ENCODE measurements around the gene PRR20G. TPM values are rescaled to one million over a fixed set of nuclear protein-coding genes. Genes with fewer than 3 reads are reported as not detected.

Gene PRR20G
- total and polyA plus RNA-seq, 2 experiments from 2014 or later: not detected

- no peaks in the 10 kb centered on the region for H3K36me3 ChIP-seq (ENCODE audit: low read depth)
- H3K79me2 ChIP-seq (ENCODE audit: insufficient read depth): no peaks in the 10 kb centered on the region
- no peaks in the 10 kb centered on the region for H3F3A ChIP-seq (ENCODE audit: insufficient read depth)
- no peaks in the 10 kb centered on the region for H3K4me1 ChIP-seq (ENCODE audit: insufficient read depth)
- no peaks in the 10 kb centered on the region for H4K20me1 ChIP-seq (ENCODE audit: insufficient read depth)
- no peaks in the 10 kb centered on the region for H3K9me2 ChIP-seq (ENCODE audit: insufficient read depth)
- H3K4me2 ChIP-seq (ENCODE audit: unreplicated experiment): no peak overlapping the region
- no peak overlapping the region for H3K9ac ChIP-seq
- DNase-seq: no peak
- H3K27me3 ChIP-seq (replicated peaks; ENCODE audit: insufficient read depth): peaks cover 16% of the 10 kb centered on the region
- no peak for TF ChIP-seq EZH2 (IDR thresholded peaks at IDR 0.05; ENCODE audit: insufficient read depth, poor library complexity, severe bottlenecking)
- no peak for TF ChIP-seq EZH2phosphoT487 (IDR thresholded peaks at IDR 0.05; ENCODE audit: insufficient read depth, low read depth)
- no peak overlapping the region for H3K27ac ChIP-seq
- no peak overlapping the region for H2AFZ ChIP-seq
- in situ Hi-C loops (cut with MboI): no loop called here
- 30 to 33% methylated on average over 6 of the region's 6 CpGs for WGBS, 2 experiments (ENCODE audit: low coverage in 1 of 2, low lambda C conversion rate in 2 of 2, missing lambda C conversion rate in 2 of 2)
- H3K9me3 ChIP-seq (ENCODE audit: low read depth): no peaks in the 10 kb centered on the region
- no peak overlapping the region for H3K4me3 ChIP-seq
Observed at GRCh38 chr3:127260826-127261555, 26.9 kb downstream of the PRR20G start.

GRCh38 chr3:127260416-127260815, 27.4 kb downstream of the PRR20G start:
- Histone ChIP-seq H3K9ac (no peak overlapping the region), H3K79me2 (ENCODE audit: insufficient read depth) (no peaks in the 10 kb centered on the region), H3K27ac (no peak overlapping the region), H3F3A (ENCODE audit: insufficient read depth) (no peaks in the 10 kb centered on the region), H3K27me3 (replicated peaks; ENCODE audit: insufficient read depth) (peaks cover 17% of the 10 kb centered on the region), H4K20me1 (ENCODE audit: insufficient read depth) (no peaks in the 10 kb centered on the region), H3K9me2 (ENCODE audit: insufficient read depth) (no peaks in the 10 kb centered on the region), H3K9me3 (ENCODE audit: low read depth) (no peaks in the 10 kb centered on the region), H3K4me2 (ENCODE audit: unreplicated experiment) (no peak overlapping the region), H2AFZ (no peak overlapping the region), H3K4me1 (ENCODE audit: insufficient read depth) (no peaks in the 10 kb centered on the region), H3K4me3 (no peak overlapping the region), H3K36me3 (ENCODE audit: low read depth) (no peaks in the 10 kb centered on the region)
- TF ChIP-seq EZH2phosphoT487 (IDR thresholded peaks at IDR 0.05; ENCODE audit: insufficient read depth, low read depth) (no peak), EZH2 (IDR thresholded peaks at IDR 0.05; ENCODE audit: insufficient read depth, poor library complexity, severe bottlenecking) (no peak)
- no peak for DNase-seq
- in situ Hi-C loops (cut with MboI): no loop called here
- 74 to 77% methylated on average over 7 of the region's 7 CpGs for WGBS, 2 experiments (ENCODE audit: low coverage in 1 of 2, low lambda C conversion rate in 2 of 2, missing lambda C conversion rate in 2 of 2)

- H3F3A ChIP-seq (ENCODE audit: insufficient read depth): no peaks in the 10 kb centered on the region
- no peak overlapping the region for H3K4me3 ChIP-seq
- no peak overlapping the region for H3K27ac ChIP-seq
- H3K36me3 ChIP-seq (ENCODE audit: low read depth): no peaks in the 10 kb centered on the region
- H3K9me3 ChIP-seq (ENCODE audit: low read depth): no peaks in the 10 kb centered on the region
- in situ Hi-C loops (cut with MboI): no loop called here
- H3K9me2 ChIP-seq (ENCODE audit: insufficient read depth): no peaks in the 10 kb centered on the region
- no peaks in the 10 kb centered on the region for H3K79me2 ChIP-seq (ENCODE audit: insufficient read depth)
- H2AFZ ChIP-seq: no peak overlapping the region
- peaks cover 16% of the 10 kb centered on the region for H3K27me3 ChIP-seq (replicated peaks; ENCODE audit: insufficient read depth)
- TF ChIP-seq EZH2phosphoT487 (IDR thresholded peaks at IDR 0.05; ENCODE audit: insufficient read depth, low read depth) (no peak), EZH2 (IDR thresholded peaks at IDR 0.05; ENCODE audit: insufficient read depth, poor library complexity, severe bottlenecking) (no peak)
- 50 to 57% methylated on average over 4 of the region's 4 CpGs for WGBS, 2 experiments (ENCODE audit: low coverage in 1 of 2, low lambda C conversion rate in 2 of 2, missing lambda C conversion rate in 2 of 2)
- no peaks in the 10 kb centered on the region for H3K4me1 ChIP-seq (ENCODE audit: insufficient read depth)
- H3K4me2 ChIP-seq (ENCODE audit: unreplicated experiment): no peak overlapping the region
- H3K9ac ChIP-seq: no peak overlapping the region
- no peak for DNase-seq
- H4K20me1 ChIP-seq (ENCODE audit: insufficient read depth): no peaks in the 10 kb centered on the region
Observed at GRCh38 chr3:127259882-127260281, 28.0 kb downstream of the PRR20G start.

- in situ Hi-C loops (cut with MboI): no loop called here
Observed at GRCh38 chr3:127258733-127259132, 29.1 kb downstream of the PRR20G start.

More at GRCh38 chr3:127258733-127259132, 29.1 kb downstream of the PRR20G start:
- Histone ChIP-seq H3K27me3 (replicated peaks; ENCODE audit: insufficient read depth) (peaks cover 6% of the 10 kb centered on the region; the same call in 1 of the 2 replicates), H3K4me1 (ENCODE audit: insufficient read depth) (no peaks in the 10 kb centered on the region), H3K79me2 (ENCODE audit: insufficient read depth) (no peaks in the 10 kb centered on the region), H4K20me1 (ENCODE audit: insufficient read depth) (no peaks in the 10 kb centered on the region), H2AFZ (no peak overlapping the region), H3F3A (ENCODE audit: insufficient read depth) (no peaks in the 10 kb centered on the region), H3K9me2 (ENCODE audit: insufficient read depth) (no peaks in the 10 kb centered on the region), H3K9ac (no peak overlapping the region), H3K36me3 (ENCODE audit: low read depth) (no peaks in the 10 kb centered on the region), H3K9me3 (ENCODE audit: low read depth) (no peaks in the 10 kb centered on the region), H3K27ac (no peak overlapping the region), H3K4me3 (no peak overlapping the region), H3K4me2 (ENCODE audit: unreplicated experiment) (no peak overlapping the region)
- TF ChIP-seq EZH2 (IDR thresholded peaks at IDR 0.05; ENCODE audit: insufficient read depth, poor library complexity, severe bottlenecking): no peak
- TF ChIP-seq EZH2phosphoT487 (IDR thresholded peaks at IDR 0.05; ENCODE audit: insufficient read depth, low read depth): no peak
- 33 to 64% methylated on average over 2 of the region's 2 CpGs for WGBS, 2 experiments (ENCODE audit: low coverage in 1 of 2, low lambda C conversion rate in 2 of 2, missing lambda C conversion rate in 2 of 2)
- DNase-seq: no peak
